ENCODE data around the gene CREG2.

DNA sequence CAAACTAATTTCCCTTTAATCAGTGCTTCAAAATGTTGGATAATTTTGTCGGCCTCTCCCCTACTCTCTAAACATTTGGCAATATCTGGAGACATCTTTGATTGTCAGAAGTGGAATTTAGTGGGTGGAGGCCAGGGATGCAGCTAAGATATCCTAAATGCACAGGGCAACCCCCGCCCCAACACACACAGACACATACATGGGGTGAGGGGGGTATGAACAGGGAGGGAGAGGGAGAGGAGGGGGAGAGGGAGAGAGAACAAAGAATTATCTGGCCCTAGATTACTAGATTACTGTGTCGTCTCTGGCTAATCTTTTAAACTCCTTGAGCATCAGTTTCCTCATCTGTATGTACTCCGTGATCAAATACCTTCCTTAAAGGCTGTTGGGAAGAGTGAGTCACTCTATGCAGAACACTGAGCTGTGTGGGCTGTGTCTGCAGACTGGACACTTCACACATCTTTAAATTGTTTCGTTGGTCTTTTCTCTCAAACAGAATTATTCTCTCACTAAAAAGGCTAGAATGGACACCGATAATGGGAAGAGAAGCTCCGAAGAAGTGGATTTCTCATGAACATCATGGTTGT, 81.7 kb downstream of the CREG2 start:
- TF ChIP-seq, protein P1, sequence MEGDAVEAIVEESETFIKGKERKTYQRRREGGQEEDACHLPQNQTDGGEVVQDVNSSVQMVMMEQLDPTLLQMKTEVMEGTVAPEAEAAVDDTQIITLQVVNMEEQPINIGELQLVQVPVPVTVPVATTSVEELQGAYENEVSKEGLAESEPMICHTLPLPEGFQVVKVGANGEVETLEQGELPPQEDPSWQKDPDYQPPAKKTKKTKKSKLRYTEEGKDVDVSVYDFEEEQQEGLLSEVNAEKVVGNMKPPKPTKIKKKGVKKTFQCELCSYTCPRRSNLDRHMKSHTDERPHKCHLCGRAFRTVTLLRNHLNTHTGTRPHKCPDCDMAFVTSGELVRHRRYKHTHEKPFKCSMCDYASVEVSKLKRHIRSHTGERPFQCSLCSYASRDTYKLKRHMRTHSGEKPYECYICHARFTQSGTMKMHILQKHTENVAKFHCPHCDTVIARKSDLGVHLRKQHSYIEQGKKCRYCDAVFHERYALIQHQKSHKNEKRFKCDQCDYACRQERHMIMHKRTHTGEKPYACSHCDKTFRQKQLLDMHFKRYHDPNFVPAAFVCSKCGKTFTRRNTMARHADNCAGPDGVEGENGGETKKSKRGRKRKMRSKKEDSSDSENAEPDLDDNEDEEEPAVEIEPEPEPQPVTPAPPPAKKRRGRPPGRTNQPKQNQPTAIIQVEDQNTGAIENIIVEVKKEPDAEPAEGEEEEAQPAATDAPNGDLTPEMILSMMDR (IDR thresholded peaks at IDR 0.05 in 8 of 11, conservative IDR thresholded peaks at IDR 0.05 in 3 of 11) = no peak
- TF ChIP-seq POLR2A (IDR thresholded peaks at IDR 0.05) = no peak

Measured in spleen (tissue), 7 donors.